Esophagus muscularis mucosa (tissue), 3 donors: ENCODE results near the gene IGFBPL1.

ENCODE experiments used
- CTCF ChIP-seq, 3 experiments: fragments of 200-600 bp in 2 of 3; fragments of 450-650 bp in 1 of 3; sonication (generic) in 2 of 3; IDR thresholded peaks; one replicate each; pipeline ENCODE4 v1.5.1; 2017 to 2019; ENCODE audit warnings: antibody characterized with exemption in 3 of 3, mild to moderate bottlenecking in 2 of 3, moderate library complexity in 1 of 3
- POLR2AphosphoS5 ChIP-seq, 2 donors: sonication (generic); formaldehyde crosslinking; IDR thresholded peaks; one replicate each; pipeline ENCODE4 v1.6.1; 2017; ENCODE audit warnings: antibody characterized with exemption in 2 of 2

DNA sequence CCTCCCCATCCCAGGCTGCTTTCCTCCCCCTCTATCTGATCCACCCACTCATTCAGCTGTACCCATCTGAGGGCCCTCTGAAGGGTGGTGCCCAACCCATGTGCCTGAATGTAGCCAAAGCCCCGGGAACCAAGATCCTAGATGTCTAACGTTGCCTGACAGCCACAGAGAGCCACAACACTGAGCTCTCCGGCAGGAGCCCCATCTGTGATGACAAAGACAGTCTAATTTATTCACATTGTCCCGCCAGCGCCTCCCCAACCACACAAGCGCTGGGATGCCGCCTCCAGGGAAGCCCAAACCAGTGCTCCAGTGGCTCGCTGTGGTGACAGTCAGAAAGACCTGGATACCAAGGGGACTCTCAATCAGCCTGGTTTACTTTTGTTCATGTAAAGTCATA is 8.4 kb downstream of the IGFBPL1 start:
- TF ChIP-seq CTCF (IDR thresholded peaks at IDR 0.05) (no peak), POLR2AphosphoS5 (IDR thresholded peaks at IDR 0.05) (no peak)
